SKM-1 treated with dmso at 0.1 percent for 144 hours (cell line): ENCODE results near the gene CFAP20DC.
"Not testable (repeated sequence)": the region's sequence is repeated elsewhere in the genome, so short reads cannot be mapped to it uniquely, and the experiment has no call there.

Experiments
- DNase-seq: peaks from one replicate; lab custom pipeline; 2025; ENCODE audit not compliant: unreplicated experiment; lab: John Stamatoyannopoulos, UW

Gene CFAP20DC

GRCh38 chr3:59023612-59024011 is 26.2 kb downstream of the CFAP20DC start:
- no peak for DNase-seq

- DNase-seq, result no peak
Measured at GRCh38 chr3:59017617-59017984, 32.2 kb downstream of the CFAP20DC start.

- no peak for DNase-seq
Measured at GRCh38 chr3:59016930-59017616, 32.8 kb downstream of the CFAP20DC start.

- DNase-seq, result no peak
Measured at GRCh38 chr3:59013611-59014010, 36.2 kb downstream of the CFAP20DC start.

- DNase-seq, result no peak
Measured at GRCh38 chr3:59006634-59007517, 42.9 kb downstream of the CFAP20DC start.

GRCh38 chr3:59001675-59002074 is 48.1 kb downstream of the CFAP20DC start:
- no peak for DNase-seq

- DNase-seq, result no peak
Measured at GRCh38 chr3:58999774-59000160, 50.1 kb downstream of the CFAP20DC start.

- DNase-seq, result no peak
Measured at GRCh38 chr3:58999134-58999773, 50.6 kb downstream of the CFAP20DC start.

GRCh38 chr3:58998476-58999117 is 51.2 kb downstream of the CFAP20DC start:
- no peak for DNase-seq

GRCh38 chr3:58996730-58997129 is 53.1 kb downstream of the CFAP20DC start:
- DNase-seq, result no peak

GRCh38 chr3:58994746-58995330 is 55.0 kb downstream of the CFAP20DC start:
- peak; percentile 49 for DNase-seq

GRCh38 chr3:58993547-58993946 is 56.3 kb downstream of the CFAP20DC start:
- DNase-seq, result no peak

GRCh38 chr3:58991623-58992022 is 58.2 kb downstream of the CFAP20DC start:
- no peak for DNase-seq

- DNase-seq, result no peak
Measured at GRCh38 chr3:58991026-58991425, 58.8 kb downstream of the CFAP20DC start.

GRCh38 chr3:58989955-58990354 is 59.9 kb downstream of the CFAP20DC start:
- no peak for DNase-seq

- DNase-seq, result no peak
Measured at GRCh38 chr3:58989163-58989562, 60.7 kb downstream of the CFAP20DC start.

- no peak for DNase-seq
Measured at GRCh38 chr3:58988041-58988440, 61.8 kb downstream of the CFAP20DC start.

GRCh38 chr3:58986654-58987053 is 63.2 kb downstream of the CFAP20DC start:
- DNase-seq, result no peak

- DNase-seq, result no peak
Measured at GRCh38 chr3:58979840-58980239, 70.0 kb downstream of the CFAP20DC start.

- DNase-seq, result no peak
Measured at GRCh38 chr3:58973796-58974195, 76.0 kb downstream of the CFAP20DC start.

GRCh38 chr3:58967866-58968265 is 82.0 kb downstream of the CFAP20DC start:
- not testable (repeated sequence) for DNase-seq
